Liver (tissue), 9 donors: ENCODE data around the gene GRAMD4. TPM values are rescaled to one million over a fixed set of nuclear protein-coding genes. Genes with fewer than 3 reads are reported as not detected.

ENCODE experiments used
- DNase-seq: peaks from one replicate; pipeline ENCODE4 v3.0.0-alpha.2; 2017; ENCODE audit warnings: low spot score
- H3K27ac ChIP-seq, 2 donors: one replicate each; pipeline ENCODE4 v1.7.0; 2013; ENCODE audit warnings: inconsistent platforms in 2 of 2, low read length in 2 of 2, control low read depth in 1 of 2, low read depth in 1 of 2, mild to moderate bottlenecking in 1 of 2
- H3K27me3 ChIP-seq, 4 donors: one replicate each; pipeline versions ENCODE4 v1.6.1 to v1.7.0; 2013; ENCODE audit warnings: low read length in 3 of 4, inconsistent platforms in 1 of 4, mild to moderate bottlenecking in 1 of 4, moderate library complexity in 1 of 4; ENCODE audit not compliant: control insufficient read depth in 4 of 4, insufficient read depth in 4 of 4
- H3K36me3 ChIP-seq, 4 donors: one replicate each; pipeline versions ENCODE4 v1.6.1 to v1.7.0; 2013; ENCODE audit warnings: low read length in 3 of 4, mild to moderate bottlenecking in 3 of 4, low read depth in 1 of 4, moderate library complexity in 1 of 4; ENCODE audit not compliant: control insufficient read depth in 4 of 4, insufficient read depth in 3 of 4
- H3K4me1 ChIP-seq, 4 donors: one replicate each; pipeline versions ENCODE4 v1.6.1 to v1.7.0; 2013; ENCODE audit warnings: low read length in 3 of 4, mild to moderate bottlenecking in 3 of 4, moderate library complexity in 1 of 4; ENCODE audit not compliant: control insufficient read depth in 4 of 4, insufficient read depth in 4 of 4
- H3K4me3 ChIP-seq, 3 donors: one replicate each; pipeline versions ENCODE4 v1.6.1 to v1.7.0; 2013; ENCODE audit warnings: low read length in 3 of 3, control low read depth in 1 of 3, low read depth in 1 of 3, mild to moderate bottlenecking in 1 of 3
- H3K9ac ChIP-seq, 2 donors: one replicate each; pipeline ENCODE4 v1.7.0; 2013; ENCODE audit warnings: low read length in 2 of 2, mild to moderate bottlenecking in 2 of 2, moderate library complexity in 2 of 2, control low read depth in 1 of 2, low read depth in 1 of 2
- H3K9me3 ChIP-seq, 4 donors: one replicate each; pipeline versions ENCODE4 v1.6.1 to v1.7.0; 2013; ENCODE audit warnings: low read length in 3 of 4; ENCODE audit not compliant: control insufficient read depth in 4 of 4
- CTCF ChIP-seq: fragments of 150-350 bp; IDR thresholded peaks from 2 replicates; pipeline ENCODE4 v1.5.1; 2017; ENCODE audit warnings: improper control_type of control experiment, low read depth, low read length; ENCODE audit not compliant: missing input control
- EGR1 ChIP-seq, 2 donors: IDR thresholded peaks; 2 replicates each; pipeline ENCODE4 v1.6.1; 2016 to 2018; ENCODE audit warnings: antibody characterized with exemption in 2 of 2, low read depth in 2 of 2
- GABPA ChIP-seq, 2 donors: IDR thresholded peaks in 1 of 2; conservative IDR thresholded peaks in 1 of 2; 2 replicates each; pipeline ENCODE4 v1.6.1; 2016; ENCODE audit warnings: antibody characterized with exemption in 2 of 2, mild to moderate bottlenecking in 1 of 2, moderate library complexity in 1 of 2
- HNF4A ChIP-seq, 2 donors: conservative IDR thresholded peaks; 2 replicates each; pipeline ENCODE4 v1.6.1; 2016; ENCODE audit warnings: antibody characterized with exemption in 2 of 2, mild to moderate bottlenecking in 2 of 2
- JUND ChIP-seq, 2 donors: IDR thresholded peaks; 2 replicates each; pipeline ENCODE4 v1.6.1; 2016; ENCODE audit warnings: antibody characterized with exemption in 2 of 2
- MAX ChIP-seq: IDR thresholded peaks from 2 replicates; pipeline ENCODE4 v1.6.1; 2016; ENCODE audit warnings: antibody characterized with exemption
- NR2F2 ChIP-seq: IDR thresholded peaks from 2 replicates; pipeline ENCODE4 v1.6.1; 2016; ENCODE audit warnings: antibody characterized with exemption
- RAD21 ChIP-seq, 2 donors: IDR thresholded peaks; 2 replicates each; pipeline ENCODE4 v1.6.1; 2016; ENCODE audit warnings: antibody characterized with exemption in 2 of 2, mild to moderate bottlenecking in 2 of 2
- REST ChIP-seq: IDR thresholded peaks from 2 replicates; pipeline ENCODE4 v1.6.1; 2016; ENCODE audit warnings: antibody characterized with exemption, mild to moderate bottlenecking
- RXRA ChIP-seq, 2 donors: IDR thresholded peaks; 2 replicates each; pipeline ENCODE4 v1.6.1; 2017 to 2018; ENCODE audit warnings: antibody characterized with exemption in 2 of 2, mild to moderate bottlenecking in 1 of 2
- SP1 ChIP-seq: IDR thresholded peaks from 2 replicates; pipeline ENCODE4 v1.6.1; 2018; ENCODE audit warnings: antibody characterized with exemption, mild to moderate bottlenecking
- TAF1 ChIP-seq: conservative IDR thresholded peaks from 2 replicates; pipeline ENCODE4 v1.6.1; 2016; ENCODE audit warnings: antibody characterized with exemption, mild to moderate bottlenecking
- YY1 ChIP-seq: IDR thresholded peaks from 2 replicates; pipeline ENCODE4 v1.6.1; 2016; ENCODE audit warnings: antibody characterized with exemption, mild to moderate bottlenecking
- ZBTB33 ChIP-seq: IDR thresholded peaks from 2 replicates; pipeline ENCODE4 v1.6.1; 2016; ENCODE audit warnings: antibody characterized with exemption
- WGBS: extraction: QIAGEN DNeasy Blood & Tissue Kit; methylation state at CpG from one replicate; pipeline ENCODE4 v1.1.7; 2013; 5-methylcytosine and 5-hydroxymethylcytosine counted together
- polyA plus RNA-seq, 2 donors: library from polyadenylated mRNA; stranded (reverse) in 1 of 2; unstranded in 1 of 2; fragments of 200-250 nt in 1 of 2; fragments of >200 nt in 1 of 2; fragmentation: Nextera tagmentation in 1 of 2; extraction: Ambion mirVana in 1 of 2; gene quantifications; one replicate each; pipeline versions ENCODE4 v1.2.1 to v1.2.3, GENCODE V29; 2013 to 2015
- total RNA-seq, 2 donors: library from RNA; depleted of rRNA; stranded (reverse); fragments of >200 nt; gene quantifications; one replicate each; pipeline ENCODE4 v1.2.3, GENCODE V29; 2014
- donor health status: healthy.
- donor health status: healthy.
- donor health status: healthy.
- donor health status: healthy.
- donor health status: healthy.

GRAMD4 gene
- total and polyA plus RNA-seq, 4 donors = 2.7 to 53.5 (median 21.6) TPM

GRCh38 chr22:46687460-46687859 lies 67.3 kb downstream of the GRAMD4 start:
- Histone ChIP-seq H3K9ac (no peak overlapping the region), H3K27ac (no peak overlapping the region), H3K27me3 (no peaks in the 10 kb centered on the region), H3K4me3 (no peak overlapping the region), H3K4me1 (no peaks in the 10 kb centered on the region), H3K36me3 (peaks cover 18 to 49% (median 32%) of the 10 kb centered on the region in 4 donors), H3K9me3 (no peaks in the 10 kb centered on the region)
- TF ChIP-seq RAD21 (IDR thresholded peaks at IDR 0.05) = no peak
- no peak for TF ChIP-seq EGR1 (IDR thresholded peaks at IDR 0.05; ENCODE audit: low read depth in 2 of 2)
- TF ChIP-seq RXRA (IDR thresholded peaks at IDR 0.05) = no peak
- no peak for TF ChIP-seq MAX
- no peak for TF ChIP-seq ZBTB33
- no peak for TF ChIP-seq NR2F2
- TF ChIP-seq GABPA (IDR thresholded peaks at IDR 0.05 in 1 of 2, conservative IDR thresholded peaks at IDR 0.05 in 1 of 2) = no peak
- TF ChIP-seq TAF1 = no peak
- TF ChIP-seq CTCF = no peak
- TF ChIP-seq REST = no peak
- no peak for TF ChIP-seq YY1
- DNase-seq = no peak
- 96% methylated on average over 15 of the region's 15 CpGs for WGBS

GRCh38 chr22:46688949-46689348 lies 68.8 kb downstream of the GRAMD4 start:
- Histone ChIP-seq H3K4me1 (no peaks in the 10 kb centered on the region), H3K4me3 (no peak overlapping the region), H3K27me3 (no peaks in the 10 kb centered on the region), H3K9ac (no peak overlapping the region), H3K36me3 (peaks cover 18 to 59% (median 37%) of the 10 kb centered on the region in 4 donors), H3K27ac (no peak overlapping the region), H3K9me3 (no peaks in the 10 kb centered on the region)
- DNase-seq = no peak
- 86% methylated on average over 11 of the region's 11 CpGs for WGBS
- no peak for TF ChIP-seq HNF4A (conservative IDR thresholded peaks at IDR 0.05)
- no peak for TF ChIP-seq SP1
- TF ChIP-seq YY1 = no peak
- no peak for TF ChIP-seq NR2F2
- no peak for TF ChIP-seq EGR1 (IDR thresholded peaks at IDR 0.05; ENCODE audit: low read depth in 2 of 2)
- no peak for TF ChIP-seq CTCF
- TF ChIP-seq ZBTB33 = no peak
- no peak for TF ChIP-seq TAF1
- no peak for TF ChIP-seq RXRA (IDR thresholded peaks at IDR 0.05)
- TF ChIP-seq GABPA (IDR thresholded peaks at IDR 0.05 in 1 of 2, conservative IDR thresholded peaks at IDR 0.05 in 1 of 2) = no peak
- no peak for TF ChIP-seq RAD21 (IDR thresholded peaks at IDR 0.05)
- TF ChIP-seq JUND (IDR thresholded peaks at IDR 0.05) = no peak
